Kidney epithelial cell (primary cell): ENCODE data around the gene TNMD. TPM values are rescaled to one million over a fixed set of nuclear protein-coding genes. Genes with fewer than 3 reads are reported as not detected.

Source experiments
- DNase-seq: peaks from one replicate; pipeline ENCODE4 v3.0.0-alpha.2; 2010; ENCODE audit warnings: low read depth
- H3K27me3 ChIP-seq: 2 replicates; pipeline ENCODE4 v1.6.0; 2011; ENCODE audit warnings: low read length; ENCODE audit not compliant: control insufficient read depth, insufficient read depth
- H3K36me3 ChIP-seq: 2 replicates; pipeline ENCODE4 v1.5.1; 2011; ENCODE audit warnings: low read length; ENCODE audit not compliant: control insufficient read depth, insufficient read depth
- H3K4me3 ChIP-seq: 2 replicates; pipeline ENCODE4 v1.5.1; 2011; ENCODE audit warnings: low read depth, mild to moderate bottlenecking, control low read depth, low read length
- CTCF ChIP-seq: IDR thresholded peaks from 2 replicates; pipeline ENCODE4 v1.5.1; 2011; ENCODE audit warnings: mild to moderate bottlenecking, moderate library complexity, low read length, control low read depth, inconsistent platforms; ENCODE audit not compliant: insufficient read depth, poor library complexity, severe bottlenecking
- total RNA-seq: library from RNA; depleted of rRNA; stranded (reverse); fragments of >200 nt; gene quantifications from 2 replicates; pipeline ENCODE4 v1.2.3, GENCODE V29; 2015

TNMD gene
- total RNA-seq, 1 donor from 2014 or later, result not detected

GRCh38 chrX:100645106-100645505 is 60.4 kb downstream of the TNMD start:
- Histone ChIP-seq H3K4me3 (no peak overlapping the region), H3K36me3 (no peaks in the 10 kb centered on the region), H3K27me3 (no peaks in the 10 kb centered on the region)
- DNase-seq, result no peak
- TF ChIP-seq CTCF, result no peak

GRCh38 chrX:100647095-100647494 is 62.4 kb downstream of the TNMD start:
- no peak overlapping the region for H3K4me3 ChIP-seq
- no peak for TF ChIP-seq CTCF
- no peak for DNase-seq
- no peaks in the 10 kb centered on the region for H3K27me3 ChIP-seq
- no peaks in the 10 kb centered on the region for H3K36me3 ChIP-seq

- DNase-seq, result no peak
- no peaks in the 10 kb centered on the region for H3K27me3 ChIP-seq
- no peak overlapping the region for H3K4me3 ChIP-seq
- no peak for TF ChIP-seq CTCF
- no peaks in the 10 kb centered on the region for H3K36me3 ChIP-seq
These were observed 63.0 kb downstream of the TNMD start for GRCh38 chrX:100647739-100648138.

- Histone ChIP-seq H3K27me3 (no peaks in the 10 kb centered on the region), H3K4me3 (no peak overlapping the region), H3K36me3 (no peaks in the 10 kb centered on the region)
- no peak for TF ChIP-seq CTCF
- DNase-seq, result no peak
These were observed 64.0 kb downstream of the TNMD start for GRCh38 chrX:100648458-100649417.

Other genes with a start within 250 kb of the TNMD start
- gene PCDH19, start 174.7 kb upstream of the TNMD start, total RNA-seq, result 0.04 and 0.07 TPM in 2 replicates
- 42.7 and 44.0 TPM in 2 replicates for gene TSPAN6, start 51.9 kb downstream of the TNMD start, total RNA-seq
- gene SRPX2, start 59.3 kb downstream of the TNMD start, total RNA-seq, result 1.4 and 1.8 TPM in 2 replicates
- gene SYTL4, start 147.2 kb downstream of the TNMD start, total RNA-seq, result 3.2 and 3.3 TPM in 2 replicates
- gene CSTF2, start 235.5 kb downstream of the TNMD start, total RNA-seq, result 31.0 and 31.1 TPM in 2 replicates